COLO829 (cell line): ENCODE measurements around the gene CYP2B6.
"Not testable (repeated sequence)": the region's sequence is repeated elsewhere in the genome, so short reads cannot be mapped to it uniquely, and the experiment has no call there.

Source experiments
- DNase-seq: peaks from one replicate; pipeline ENCODE4 v3.0.0; 2012; ENCODE audit warnings: low spot score

CYP2B6 gene

DNA sequence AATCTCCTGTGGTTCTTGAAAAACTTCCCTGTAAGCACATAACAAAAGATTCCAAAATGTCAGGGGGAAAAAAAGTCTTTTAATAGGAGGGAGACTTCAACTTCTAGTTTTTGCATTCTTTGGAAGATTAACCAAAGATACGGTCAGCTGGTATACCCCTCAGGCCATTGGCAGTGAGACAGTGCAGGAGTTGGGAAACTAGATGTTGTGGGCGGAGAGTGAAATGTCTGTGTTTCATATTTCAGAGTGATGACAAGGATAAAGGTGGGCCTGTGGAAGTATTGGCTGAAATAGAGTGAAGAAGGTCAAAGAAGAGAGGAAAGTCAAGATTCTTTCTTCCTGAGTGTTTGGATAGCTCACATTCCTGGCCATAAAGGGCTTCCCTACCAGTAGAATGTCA, 40.8 kb downstream of the CYP2B6 start:
- DNase-seq = peak; percentile 30

DNA sequence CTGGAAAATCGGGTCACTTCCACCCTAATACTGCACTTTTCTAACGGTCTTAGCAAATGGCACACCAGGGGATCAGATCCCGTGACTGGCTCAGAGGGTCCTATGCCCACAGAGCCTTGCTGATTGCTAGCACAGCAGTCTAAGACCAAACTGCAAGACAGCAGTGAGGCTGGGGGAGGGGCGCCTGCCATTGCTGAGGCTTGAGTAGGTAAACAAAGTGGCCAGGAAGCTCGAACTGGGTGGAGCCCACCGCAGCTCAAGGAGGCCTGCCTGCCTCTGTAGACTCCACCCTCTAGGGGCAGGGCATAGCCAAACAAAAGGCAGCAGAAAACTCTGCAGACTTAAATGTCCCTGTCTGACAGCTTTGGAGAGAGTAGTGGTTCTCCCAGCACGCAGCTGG, 42.2 kb downstream of the CYP2B6 start:
- not testable (repeated sequence) for DNase-seq

DNA sequence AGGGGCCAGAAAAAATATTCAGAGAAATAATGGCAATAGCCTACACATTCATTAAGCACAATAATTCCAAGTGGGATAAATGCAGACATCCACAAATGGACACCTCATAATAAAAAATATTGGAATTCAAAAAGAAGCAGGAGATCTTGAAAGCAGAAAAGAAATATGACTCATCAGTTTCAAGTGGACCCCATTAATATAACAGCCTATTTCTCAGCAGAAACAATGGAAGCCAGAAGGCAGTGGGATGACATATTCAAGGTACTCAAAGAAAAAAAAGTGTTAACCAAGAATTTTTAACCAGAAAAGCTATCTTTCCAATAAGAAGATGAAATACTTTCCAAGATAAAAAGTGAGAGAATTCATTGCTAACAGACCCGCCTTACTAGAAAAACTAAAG, 48.7 kb downstream of the CYP2B6 start:
- DNase-seq = no peak

DNA sequence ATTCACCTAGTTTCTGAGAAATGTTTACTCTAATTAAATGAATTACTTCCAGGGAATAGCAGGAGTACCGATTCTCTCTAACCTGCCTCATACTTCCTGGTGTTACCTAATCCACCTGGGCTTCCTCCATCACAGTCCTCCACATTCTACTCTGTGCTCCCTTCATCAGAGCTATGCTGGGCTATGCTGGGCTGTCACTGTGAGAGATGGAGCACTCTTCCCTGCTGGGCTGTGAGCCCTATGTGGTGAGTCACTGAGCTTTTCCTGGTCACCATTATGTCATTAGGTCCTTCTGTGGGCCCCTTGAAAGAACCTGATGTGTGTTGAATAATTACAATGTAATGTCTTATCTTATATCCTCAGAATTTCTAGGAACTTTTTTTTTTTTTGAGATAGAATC, 54.0 kb downstream of the CYP2B6 start:
- DNase-seq = not testable (repeated sequence)

DNA sequence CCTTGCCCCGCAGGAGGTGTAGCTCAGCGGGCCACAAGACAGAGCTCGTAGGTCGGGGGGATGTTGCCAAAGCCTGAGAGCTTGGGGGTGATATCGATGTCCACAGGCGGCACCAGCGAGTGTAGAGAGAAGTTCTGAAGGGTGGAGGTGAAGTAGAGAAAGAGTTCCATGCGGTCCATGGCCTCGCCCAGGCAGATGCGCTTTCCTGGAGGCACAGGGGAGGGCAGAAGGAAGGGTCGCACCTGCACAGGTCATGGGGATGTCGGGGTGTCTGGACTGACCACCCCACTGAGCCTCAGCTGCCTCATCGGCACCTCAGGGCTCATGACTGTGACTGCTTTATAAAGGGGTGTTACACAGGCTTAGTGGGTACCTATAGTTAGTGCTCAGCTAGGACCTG, 59.3 kb downstream of the CYP2B6 start:
- no peak for DNase-seq

DNA sequence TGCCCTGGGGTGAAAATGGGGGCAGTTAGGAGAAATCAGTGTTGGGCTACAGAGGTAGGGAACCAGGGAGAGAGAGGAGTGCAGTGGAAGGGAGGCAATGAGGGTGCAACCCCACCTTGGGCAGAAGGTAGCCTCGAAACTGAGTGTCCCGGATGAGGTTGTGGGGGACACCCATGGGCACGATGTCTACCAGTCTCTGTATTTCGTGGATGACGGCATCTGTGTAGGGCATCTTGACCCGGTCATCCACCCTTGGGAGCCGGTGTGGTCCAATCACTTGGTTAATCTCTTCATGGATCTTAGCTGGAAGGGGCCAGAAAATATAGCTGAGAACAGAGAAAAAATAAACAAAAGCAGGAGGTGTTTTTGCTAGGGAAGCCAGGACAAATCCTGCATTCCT, 61.1 kb downstream of the CYP2B6 start:
- not testable (repeated sequence) for DNase-seq

DNA sequence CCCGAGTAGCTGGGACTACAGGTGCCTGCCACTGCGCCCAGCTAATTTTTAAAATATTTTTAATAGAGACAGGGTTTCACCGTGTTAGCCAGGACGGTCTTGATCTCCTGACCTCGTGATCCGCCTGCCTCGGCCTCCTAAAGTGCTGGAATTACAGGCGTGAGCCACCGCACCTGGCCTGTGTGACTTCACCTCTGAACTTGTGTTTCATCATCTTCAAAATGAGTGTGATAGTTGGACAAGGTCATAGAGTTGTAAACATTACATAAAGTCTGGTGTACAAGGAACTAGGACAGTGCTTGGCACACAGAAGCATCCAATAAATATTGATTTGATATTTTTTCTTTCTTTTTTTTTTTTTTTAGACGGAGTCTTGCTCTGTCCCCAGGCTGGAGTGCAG, 62.2 kb downstream of the CYP2B6 start:
- DNase-seq = not testable (repeated sequence)

DNA sequence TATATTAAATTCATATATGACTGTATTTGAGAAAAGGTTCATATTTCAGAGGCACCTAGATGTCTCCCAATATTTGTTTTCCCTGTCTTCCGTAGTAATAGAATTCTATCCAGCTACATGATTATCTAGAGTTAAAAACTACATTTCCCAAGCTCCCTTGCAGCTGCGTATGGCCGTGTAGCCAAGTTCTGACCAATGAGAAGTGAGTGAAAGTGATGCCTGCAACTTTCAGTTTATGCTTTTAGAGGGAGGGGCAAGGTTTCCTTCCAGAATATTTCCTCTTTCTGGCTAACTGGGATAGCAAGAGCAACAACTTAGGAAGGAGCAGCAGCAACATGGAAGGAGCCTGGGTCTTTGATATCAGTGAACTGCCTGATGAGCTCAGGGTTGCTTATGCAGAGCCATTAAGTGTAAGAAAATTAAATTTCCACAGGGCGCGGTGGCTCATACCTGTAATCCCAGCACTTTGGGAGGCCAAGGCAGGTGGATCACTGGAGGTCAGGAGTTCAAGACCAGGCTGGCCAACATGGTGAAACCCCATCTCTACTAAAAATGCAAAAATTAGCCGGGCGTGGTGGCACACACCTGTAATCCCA, 74.0 kb downstream of the CYP2B6 start:
- peak; percentile 7 for DNase-seq
